ENCODE data around the gene CCDC40. TPM values are rescaled to one million over a fixed set of nuclear protein-coding genes. Genes with fewer than 3 reads are reported as not detected.

CCDC40 gene
- total RNA-seq, 1 experiment from 2014 or later: 7.5 TPM

- Histone ChIP-seq H3F3A (ENCODE audit: low read length, unreplicated experiment) (no peaks in the 10 kb centered on the region), H3K36me3 (ENCODE audit: low read depth, low read length) (no peaks in the 10 kb centered on the region), H3K27ac (ENCODE audit: low read length) (no peak overlapping the region), H3K27me3 (ENCODE audit: low read length) (no peaks in the 10 kb centered on the region), H3K9me2 (replicated peaks; ENCODE audit: low read length) (no peaks in the 10 kb centered on the region), H3K4me2 (ENCODE audit: low read length) (no peak overlapping the region), H4K20me1 (ENCODE audit: low read length) (no peaks in the 10 kb centered on the region), H3K9me3 (ENCODE audit: low read length) (no peaks in the 10 kb centered on the region), H3K4me1 (ENCODE audit: insufficient read depth, low read length) (peaks cover 11% of the 10 kb centered on the region), H3K4me3 (ENCODE audit: low read length) (no peak overlapping the region), H3K9ac (ENCODE audit: low read length) (no peak overlapping the region), H3K79me2 (ENCODE audit: low read length) (no peaks in the 10 kb centered on the region), H2AFZ (ENCODE audit: low read length) (no peak overlapping the region)
- intact Hi-C loops (cut with micrococcal nuclease): no loop called here
- ChIA-PET CTCF (no interaction called here), POLR2A (ENCODE audit: unreplicated experiment) (no interaction called here)
- no TSS peak for BruUV-seq (replicated peaks)
- TF ChIP-seq EZH2phosphoT487 (IDR thresholded peaks at IDR 0.05; ENCODE audit: borderline replicate concordance, low read length) (no peak), CTCF (conservative IDR thresholded peaks at IDR 0.05; ENCODE audit: low read depth, low read length) (no peak), EZH2 (IDR thresholded peaks at IDR 0.05; ENCODE audit: low read length, unreplicated experiment) (no peak)
- no peak for ATAC-seq
- no peak for DNase-seq
Observed at GRCh38 chr17:79997011-79997660, 39.3 kb upstream of the CCDC40 start.

- no TSS peak for BruUV-seq (replicated peaks)
- Histone ChIP-seq H3K9me3 (ENCODE audit: low read length) (no peaks in the 10 kb centered on the region), H3K4me3 (ENCODE audit: low read length) (no peak overlapping the region), H3K4me2 (ENCODE audit: low read length) (no peak overlapping the region), H3F3A (ENCODE audit: low read length, unreplicated experiment) (no peaks in the 10 kb centered on the region), H3K36me3 (ENCODE audit: low read depth, low read length) (no peaks in the 10 kb centered on the region), H3K9ac (ENCODE audit: low read length) (no peak overlapping the region), H4K20me1 (ENCODE audit: low read length) (no peaks in the 10 kb centered on the region), H3K9me2 (replicated peaks; ENCODE audit: low read length) (no peaks in the 10 kb centered on the region), H3K27me3 (ENCODE audit: low read length) (no peaks in the 10 kb centered on the region), H3K27ac (ENCODE audit: low read length) (no peak overlapping the region), H3K79me2 (ENCODE audit: low read length) (no peaks in the 10 kb centered on the region), H3K4me1 (ENCODE audit: insufficient read depth, low read length) (no peaks in the 10 kb centered on the region), H2AFZ (ENCODE audit: low read length) (no peak overlapping the region)
- ATAC-seq (no peak), DNase-seq (no peak)
- ChIA-PET POLR2A (ENCODE audit: unreplicated experiment) (no interaction called here), CTCF (no interaction called here)
- no peak for TF ChIP-seq CTCF (conservative IDR thresholded peaks at IDR 0.05; ENCODE audit: low read depth, low read length)
- TF ChIP-seq EZH2phosphoT487 (IDR thresholded peaks at IDR 0.05; ENCODE audit: borderline replicate concordance, low read length): no peak
- no peak for TF ChIP-seq EZH2 (IDR thresholded peaks at IDR 0.05; ENCODE audit: low read length, unreplicated experiment)
- intact Hi-C loops (cut with micrococcal nuclease): no loop called here
Observed at GRCh38 chr17:80000136-80000535, 36.3 kb upstream of the CCDC40 start.

- H3K27me3 ChIP-seq (ENCODE audit: low read length): no peaks in the 10 kb centered on the region
- TF ChIP-seq CTCF (conservative IDR thresholded peaks at IDR 0.05; ENCODE audit: low read depth, low read length) (no peak), EZH2 (IDR thresholded peaks at IDR 0.05; ENCODE audit: low read length, unreplicated experiment) (no peak), EZH2phosphoT487 (IDR thresholded peaks at IDR 0.05; ENCODE audit: borderline replicate concordance, low read length) (no peak)
- H3K79me2 ChIP-seq (ENCODE audit: low read length): no peaks in the 10 kb centered on the region
- no peaks in the 10 kb centered on the region for H3F3A ChIP-seq (ENCODE audit: low read length, unreplicated experiment)
- no peak overlapping the region for H3K4me3 ChIP-seq (ENCODE audit: low read length)
- BruUV-seq (replicated peaks): no TSS peak
- H3K4me1 ChIP-seq (ENCODE audit: insufficient read depth, low read length): peaks cover 3% of the 10 kb centered on the region; the same call in 1 of the 2 replicates
- no peaks in the 10 kb centered on the region for H4K20me1 ChIP-seq (ENCODE audit: low read length)
- no peak overlapping the region for H3K4me2 ChIP-seq (ENCODE audit: low read length)
- DNase-seq: no peak
- intact Hi-C loops (cut with micrococcal nuclease): no loop called here
- H3K9ac ChIP-seq (ENCODE audit: low read length): no peak overlapping the region
- no peaks in the 10 kb centered on the region for H3K9me3 ChIP-seq (ENCODE audit: low read length)
- no peak overlapping the region for H2AFZ ChIP-seq (ENCODE audit: low read length)
- CTCF ChIA-PET: no interaction called here
- H3K36me3 ChIP-seq (ENCODE audit: low read depth, low read length): no peaks in the 10 kb centered on the region
- no peaks in the 10 kb centered on the region for H3K9me2 ChIP-seq (replicated peaks; ENCODE audit: low read length)
- POLR2A ChIA-PET (ENCODE audit: unreplicated experiment): no interaction called here
- no peak for ATAC-seq
- no peak overlapping the region for H3K27ac ChIP-seq (ENCODE audit: low read length)
Observed at GRCh38 chr17:80000981-80001775, 35.3 kb upstream of the CCDC40 start.
